IPS-18c (cell line): Measurements from ENCODE around the gene TRNP1.

ENCODE experiments used
- H3K4me3 ChIP-seq: 2 replicates; pipeline ENCODE4 v1.7.0; 2013; ENCODE audit warnings: low read depth, mild to moderate bottlenecking, low read length, moderate library complexity; ENCODE audit not compliant: insufficient read depth
- H3K9me3 ChIP-seq: one replicate; pipeline ENCODE4 v1.6.1; 2013; ENCODE audit warnings: mild to moderate bottlenecking, low read length, moderate library complexity; ENCODE audit not compliant: control insufficient read depth, insufficient read depth

The TRNP1 gene

DNA sequence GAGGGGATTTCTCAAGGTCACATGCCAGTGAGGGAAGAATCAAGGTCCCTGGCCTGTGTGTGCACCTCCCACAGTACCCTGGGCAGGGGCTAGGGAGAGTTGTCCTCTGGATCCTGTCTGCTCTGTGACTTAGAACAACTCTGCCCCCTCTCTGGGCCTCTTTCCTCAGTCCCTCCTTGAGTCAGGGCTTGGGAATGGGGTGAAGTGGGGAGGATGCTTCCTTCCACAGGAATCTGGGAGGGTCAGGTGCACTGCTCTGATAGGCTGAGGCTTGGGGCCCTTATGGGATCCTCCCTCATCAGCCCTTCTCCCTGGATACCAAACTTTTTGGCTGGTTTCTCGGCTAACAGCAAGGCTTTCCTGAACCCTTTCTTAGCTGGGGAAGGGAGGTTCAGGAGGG is 2.5 kb downstream of the TRNP1 start:
- H3K4me3 ChIP-seq: peak overlapping the region; percentile 34; the same call in 1 of the 2 replicates
- no peaks in the 10 kb centered on the region for H3K9me3 ChIP-seq

DNA sequence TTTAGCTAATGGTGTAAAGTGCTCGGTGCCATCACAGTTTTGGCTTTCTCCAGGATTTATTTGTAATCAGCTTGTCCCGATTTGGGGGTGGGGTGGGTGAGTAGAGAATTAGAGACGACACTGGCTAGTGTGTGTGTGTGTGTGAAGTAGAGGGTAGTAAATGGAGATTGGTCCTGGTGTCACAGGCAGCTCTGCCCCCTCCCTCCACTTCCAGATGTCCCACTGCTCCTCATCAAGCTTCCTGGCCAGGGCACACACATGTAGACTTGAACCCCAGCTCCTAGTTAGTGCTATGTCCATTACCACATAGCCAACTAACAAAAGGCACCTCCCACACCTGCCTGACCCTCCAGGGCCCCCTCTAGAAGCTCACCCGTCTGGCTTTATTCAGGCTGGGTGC is 3.2 kb downstream of the TRNP1 start:
- no peaks in the 10 kb centered on the region for H3K9me3 ChIP-seq
- H3K4me3 ChIP-seq: no peak overlapping the region; the same call in 1 of the 2 replicates

DNA sequence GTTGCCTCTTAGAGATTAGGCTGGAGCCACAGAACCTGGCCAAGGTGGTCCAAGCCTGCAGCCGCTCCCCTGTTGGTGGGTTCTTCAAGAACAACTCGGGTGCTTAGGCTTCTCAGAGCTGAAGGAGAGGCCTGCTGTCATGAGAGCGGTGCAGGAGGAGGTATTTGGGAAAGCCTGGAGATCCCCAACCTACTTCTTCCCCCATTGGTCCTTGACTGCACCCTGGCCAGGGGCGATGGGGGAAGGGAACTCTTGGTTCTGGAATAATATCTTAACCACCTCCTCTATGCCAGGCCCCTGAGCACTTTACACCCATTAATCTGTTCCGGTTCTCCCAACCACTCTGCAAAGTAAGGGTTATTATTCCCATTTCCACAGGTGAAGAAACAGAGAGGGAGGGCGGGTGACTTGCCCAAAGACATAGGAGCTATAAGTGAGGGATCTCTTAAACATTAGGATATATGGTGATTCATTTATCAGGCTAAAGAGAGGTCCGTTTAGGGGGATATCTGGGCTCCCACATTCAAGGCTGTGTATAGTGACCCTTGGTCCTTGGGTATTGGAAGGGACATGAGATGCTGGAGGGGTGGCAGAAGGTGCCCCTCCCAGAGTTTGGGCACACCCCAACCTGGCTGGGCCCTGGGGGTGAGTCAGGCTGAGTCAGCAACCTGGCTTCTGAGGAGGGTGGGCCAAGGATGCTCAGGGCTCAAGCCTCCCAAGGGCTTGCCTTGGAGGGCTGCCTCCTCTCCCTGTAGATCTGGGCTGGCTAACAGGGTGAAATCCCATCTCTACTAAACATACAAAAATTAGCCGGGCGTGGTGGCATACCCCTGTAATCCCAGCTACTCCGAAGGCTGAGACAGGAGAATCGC is 5.2 kb downstream of the TRNP1 start:
- no peak overlapping the region for H3K4me3 ChIP-seq
- no peaks in the 10 kb centered on the region for H3K9me3 ChIP-seq

DNA sequence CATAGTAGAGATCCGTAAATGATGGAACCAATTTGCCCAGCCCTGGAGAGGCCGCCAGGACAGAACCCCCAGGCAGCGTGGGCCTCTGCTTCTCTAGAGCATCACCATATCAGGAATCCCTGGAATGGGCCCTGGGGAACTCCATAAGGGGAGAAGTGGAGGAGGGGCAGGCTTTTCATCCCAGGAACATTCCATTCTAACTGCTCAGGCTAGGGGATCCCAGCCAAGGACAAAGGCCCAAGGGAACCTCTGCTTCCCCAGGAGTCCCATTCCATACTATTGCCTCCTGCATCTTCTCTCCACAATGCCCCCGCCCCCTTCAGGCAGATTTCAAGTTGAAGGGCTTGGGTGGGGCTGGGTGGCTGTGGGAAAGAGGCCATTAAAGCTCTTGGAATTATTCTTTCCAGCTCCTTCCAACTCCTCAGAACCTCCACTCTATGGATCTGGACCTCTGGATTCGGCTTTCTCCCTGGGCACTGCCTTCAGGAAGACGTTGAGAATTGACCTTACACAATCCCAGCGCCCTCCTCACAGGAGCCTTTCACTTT is 6.0 kb downstream of the TRNP1 start:
- 0 out of 2 replicates have a peak overlapping the region, but pooled peaks have one; percentile 5 for H3K4me3 ChIP-seq
- no peaks in the 10 kb centered on the region for H3K9me3 ChIP-seq

DNA sequence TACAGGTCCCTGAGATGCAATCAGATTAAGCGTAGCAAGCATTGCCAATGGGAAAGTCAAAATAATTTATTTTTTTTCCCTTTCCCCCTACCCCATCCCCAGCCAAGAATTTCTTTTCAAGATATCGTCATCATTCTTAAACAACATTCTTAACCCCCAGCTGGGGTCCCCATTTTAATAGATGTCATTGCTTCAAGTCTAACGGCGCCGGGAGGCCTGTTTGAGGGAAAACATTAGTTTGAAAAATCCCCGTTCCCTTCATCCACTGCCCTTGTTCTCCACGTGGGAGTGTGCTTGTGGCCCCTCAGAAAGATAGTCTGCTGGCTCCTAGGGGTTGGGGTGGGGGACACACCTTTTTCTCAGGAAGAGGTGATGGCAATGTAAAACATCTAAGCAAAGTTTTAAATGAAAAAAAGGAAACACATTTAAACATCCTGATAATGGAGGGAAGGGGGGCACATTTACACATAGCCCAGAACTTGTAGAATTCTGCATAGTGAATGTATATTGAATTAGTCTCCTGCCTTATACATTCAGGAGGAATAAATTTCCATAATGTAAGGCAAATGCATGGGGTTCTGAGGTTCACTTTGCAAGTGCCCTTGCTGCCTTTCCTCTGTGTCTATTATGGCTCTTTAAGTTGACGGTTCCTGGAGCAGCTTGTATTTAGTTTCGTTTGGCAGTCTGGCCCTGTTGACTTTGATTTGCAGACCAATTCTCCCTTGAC is 6.8 kb downstream of the TRNP1 start:
- H3K9me3 ChIP-seq: no peaks in the 10 kb centered on the region
- H3K4me3 ChIP-seq: 0 out of 2 replicates have a peak overlapping the region, but pooled peaks have one; percentile 5

DNA sequence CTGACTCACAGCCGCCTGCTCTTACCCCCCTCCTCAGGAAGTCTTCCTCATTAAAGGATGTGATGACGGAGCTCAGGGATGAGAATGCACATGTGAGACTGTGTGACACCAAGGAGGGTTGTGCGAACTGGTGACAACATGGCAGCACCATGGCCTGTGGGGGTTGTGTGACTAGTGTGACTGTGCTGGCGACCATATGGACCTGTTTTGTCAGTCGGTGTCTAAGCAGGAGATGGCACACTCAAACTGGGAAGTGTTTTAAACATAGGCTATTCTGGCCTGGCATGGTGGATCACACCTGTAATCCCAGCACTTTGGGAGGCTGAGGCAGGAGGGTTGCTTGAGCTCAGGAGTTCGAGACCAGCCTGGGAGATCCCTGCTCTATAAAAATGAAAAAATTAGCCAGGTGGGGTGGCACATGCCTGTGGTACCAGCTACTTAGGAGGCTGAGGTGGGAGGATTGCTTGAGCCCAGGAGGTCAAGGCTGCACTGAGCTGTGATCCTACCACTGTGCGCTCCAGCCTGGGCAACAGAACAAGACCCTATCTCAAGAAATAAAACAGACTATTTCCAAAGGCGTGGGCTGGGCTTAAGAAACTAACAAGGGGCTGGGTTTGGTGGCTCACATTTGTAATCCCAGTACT is 7.4 kb downstream of the TRNP1 start:
- H3K9me3 ChIP-seq: no peaks in the 10 kb centered on the region
- no peak overlapping the region; the same call in 1 of the 2 replicates for H3K4me3 ChIP-seq

DNA sequence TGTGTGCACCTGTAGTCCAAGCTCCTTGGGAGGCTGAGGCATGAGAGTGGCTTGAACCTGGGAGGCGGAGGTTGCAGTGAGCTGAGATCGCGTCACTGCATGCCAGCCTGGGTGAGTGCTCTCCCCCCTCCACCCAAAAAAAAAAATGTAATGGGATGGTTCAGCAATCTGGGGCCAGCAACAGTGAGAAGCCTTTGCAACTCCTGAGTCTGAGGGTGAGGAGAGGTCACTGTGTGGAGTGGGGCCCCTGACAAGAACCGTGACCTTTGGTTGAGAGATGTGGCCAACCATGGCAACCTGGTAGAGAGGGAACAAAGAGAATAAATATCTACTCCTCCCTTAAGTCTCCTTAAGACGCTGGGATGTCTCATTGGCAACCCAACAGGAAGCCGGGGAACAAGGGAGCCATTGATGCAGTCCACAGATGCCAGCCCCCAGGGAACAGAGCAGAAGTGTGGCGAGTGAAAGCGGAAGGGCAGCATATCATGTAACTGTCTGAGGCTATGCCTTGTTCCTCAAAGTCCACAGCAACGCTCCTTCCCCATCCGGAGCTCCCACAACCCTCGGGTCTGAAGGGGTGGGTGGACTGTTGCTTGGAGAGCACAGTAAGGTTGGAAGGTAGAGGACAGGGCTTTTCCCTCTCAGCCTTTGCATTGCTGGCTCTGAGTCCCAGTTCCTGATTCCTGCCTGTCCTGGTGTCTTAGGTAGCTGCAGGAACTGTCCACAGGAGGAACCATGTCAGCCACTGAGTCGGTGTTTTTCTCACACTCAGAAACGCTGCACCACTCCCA is 8.3 kb downstream of the TRNP1 start:
- Histone ChIP-seq H3K4me3 (no peak overlapping the region), H3K9me3 (no peaks in the 10 kb centered on the region)

DNA sequence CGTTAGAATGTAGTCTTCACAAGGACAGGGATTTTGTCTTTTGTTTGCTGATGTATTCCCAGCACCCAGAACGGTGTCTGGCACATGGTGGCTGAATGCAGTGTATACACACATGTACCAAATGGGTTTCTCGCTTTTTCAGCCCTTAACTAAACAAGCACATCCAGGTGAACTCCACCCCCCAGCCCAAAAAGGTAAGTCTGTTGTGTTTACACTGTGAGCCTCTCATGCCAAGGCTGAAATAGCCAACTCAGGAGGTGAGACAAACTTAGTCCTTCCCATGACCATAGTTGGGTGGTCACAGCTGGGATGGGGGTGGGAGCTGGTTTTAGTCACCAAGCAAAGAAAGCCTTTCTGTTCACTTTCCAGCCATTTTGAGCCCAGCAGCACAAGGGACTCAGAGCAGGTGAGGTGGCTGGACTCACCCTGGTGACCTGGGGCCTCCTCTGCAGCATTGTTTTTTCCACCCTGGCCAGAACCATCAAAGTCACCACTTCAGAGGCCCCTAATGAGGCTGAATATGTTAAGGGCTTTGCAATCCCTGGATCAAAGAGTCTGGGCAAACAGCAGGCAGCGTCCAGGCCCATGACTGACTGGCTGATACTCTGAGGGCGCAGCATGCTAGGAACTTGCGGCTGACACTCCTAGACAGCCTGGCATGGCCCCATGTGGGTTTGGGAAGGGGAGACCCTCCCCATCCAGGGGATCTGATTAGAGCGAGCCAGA is 10.4 kb downstream of the TRNP1 start:
- no peaks in the 10 kb centered on the region for H3K9me3 ChIP-seq
- no peak overlapping the region for H3K4me3 ChIP-seq

DNA sequence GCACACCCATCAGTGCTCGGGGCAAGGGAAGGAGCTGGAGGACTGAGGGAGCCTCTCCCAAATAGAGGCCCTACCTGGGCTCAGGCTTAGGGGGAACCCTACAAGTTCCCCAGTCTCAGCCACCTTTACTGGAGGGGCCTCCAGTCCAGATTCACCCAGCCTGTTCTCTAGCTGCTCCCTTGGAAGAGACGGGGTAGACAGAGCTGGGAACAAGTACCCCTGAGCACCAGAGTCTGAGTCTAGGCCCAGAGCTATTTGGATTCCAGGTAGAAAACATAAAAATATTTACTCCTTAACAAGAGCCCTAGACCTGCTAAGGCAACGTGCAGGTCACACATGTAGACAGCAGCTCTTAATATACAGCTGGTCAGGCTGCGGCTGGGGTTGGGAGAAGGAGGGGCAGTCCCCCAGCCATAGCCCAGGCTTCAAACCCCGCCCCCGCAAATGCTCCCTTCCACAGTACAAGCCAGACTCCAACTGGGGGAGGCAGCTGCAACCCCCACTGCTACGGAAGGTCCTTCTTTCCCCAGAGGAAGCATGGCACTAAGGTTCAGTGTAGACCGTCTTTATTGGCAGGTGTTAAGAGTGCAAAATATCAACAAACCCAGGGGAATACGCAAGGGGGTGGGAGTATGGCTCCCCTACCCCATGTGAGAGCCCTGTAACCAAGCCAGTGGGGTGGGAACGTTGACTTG is 11.1 kb downstream of the TRNP1 start:
- Histone ChIP-seq H3K9me3 (no peaks in the 10 kb centered on the region), H3K4me3 (peak overlapping the region; percentile 10; the same call in 1 of the 2 replicates)

DNA sequence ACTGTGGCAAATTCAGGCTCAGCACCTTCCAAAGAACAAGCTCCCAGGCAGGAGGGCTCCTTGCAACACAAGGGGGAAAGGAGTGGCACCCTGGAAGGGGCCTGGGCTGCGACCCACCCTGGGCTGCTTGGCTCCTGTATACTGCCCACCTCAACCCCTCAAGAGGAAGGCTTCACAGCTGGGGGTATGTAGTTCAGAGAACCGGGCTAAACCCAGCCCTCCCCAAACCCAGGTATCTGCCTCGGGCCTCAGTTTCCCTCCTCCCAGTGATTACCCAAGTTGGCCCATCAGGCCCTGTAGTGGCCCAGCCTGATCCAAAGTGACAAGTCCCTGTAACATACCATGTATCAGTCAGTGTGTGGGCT is 11.7 kb downstream of the TRNP1 start:
- peak overlapping the region; percentile 10; the same call in 1 of the 2 replicates for H3K4me3 ChIP-seq
- no peaks in the 10 kb centered on the region for H3K9me3 ChIP-seq

DNA sequence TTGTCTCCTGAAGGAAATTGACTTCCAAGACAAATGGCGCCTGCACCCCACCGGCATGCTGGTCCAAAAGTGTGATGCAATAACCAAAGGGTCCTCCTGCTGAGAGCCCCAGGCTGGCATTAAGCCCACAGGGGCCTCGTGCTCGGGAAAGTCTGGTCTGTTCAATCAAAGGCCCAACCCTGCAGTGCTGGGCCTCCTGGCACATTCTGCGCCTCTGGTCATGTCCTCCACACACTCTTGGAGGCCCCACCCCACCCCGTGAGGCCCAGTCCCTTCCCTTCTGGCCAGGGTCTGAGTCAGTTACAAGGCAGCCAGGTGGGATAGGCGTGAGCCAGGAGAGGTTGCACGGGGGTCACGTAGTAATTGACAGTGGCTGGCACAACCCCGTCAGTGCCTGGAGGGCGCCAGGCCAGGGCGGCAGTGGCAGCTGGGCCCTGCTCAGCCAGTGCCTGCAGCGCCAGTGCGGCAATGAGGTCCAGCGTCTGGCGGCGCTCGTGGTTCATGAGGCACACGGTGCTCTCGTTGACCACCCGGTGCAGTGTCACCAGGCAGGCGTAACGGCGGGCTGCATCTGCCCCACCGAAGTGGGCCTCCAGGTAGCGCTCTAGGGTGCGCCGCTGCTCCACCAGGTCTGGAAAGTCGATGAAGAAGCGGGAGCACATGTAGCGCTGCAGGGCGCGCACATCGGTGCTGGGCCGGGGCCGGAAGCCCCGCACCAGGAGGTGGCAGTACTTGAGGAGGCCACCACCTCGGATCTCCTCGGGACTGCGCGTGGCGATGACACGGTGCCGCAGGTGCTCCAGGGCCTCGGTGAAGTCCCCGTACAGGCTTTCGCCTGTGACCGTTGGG is 12.4 kb downstream of the TRNP1 start:
- H3K9me3 ChIP-seq: no peaks in the 10 kb centered on the region
- no peak overlapping the region for H3K4me3 ChIP-seq

DNA sequence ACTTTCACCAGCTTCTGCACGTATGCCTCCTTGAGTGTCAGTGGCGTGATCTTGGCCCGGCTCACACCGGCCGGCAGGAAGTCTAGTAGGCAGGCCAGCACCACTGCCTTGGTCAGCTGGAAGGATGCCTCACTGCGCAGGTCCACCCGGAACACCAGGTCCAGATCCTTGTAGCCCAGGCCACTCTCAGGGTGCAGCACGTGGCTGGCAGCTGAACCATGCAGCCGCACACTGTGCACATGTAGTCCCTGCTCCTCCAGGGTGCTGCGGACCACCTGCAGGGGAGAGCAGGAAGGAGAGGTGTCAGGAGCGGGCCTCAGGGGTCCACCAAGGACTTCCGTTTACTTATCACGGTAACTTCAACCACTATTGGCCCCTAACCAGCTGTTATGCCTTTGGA is 13.2 kb downstream of the TRNP1 start:
- H3K9me3 ChIP-seq: no peaks in the 10 kb centered on the region
- 0 out of 2 replicates have a peak overlapping the region, but pooled peaks have one; percentile 5 for H3K4me3 ChIP-seq

DNA sequence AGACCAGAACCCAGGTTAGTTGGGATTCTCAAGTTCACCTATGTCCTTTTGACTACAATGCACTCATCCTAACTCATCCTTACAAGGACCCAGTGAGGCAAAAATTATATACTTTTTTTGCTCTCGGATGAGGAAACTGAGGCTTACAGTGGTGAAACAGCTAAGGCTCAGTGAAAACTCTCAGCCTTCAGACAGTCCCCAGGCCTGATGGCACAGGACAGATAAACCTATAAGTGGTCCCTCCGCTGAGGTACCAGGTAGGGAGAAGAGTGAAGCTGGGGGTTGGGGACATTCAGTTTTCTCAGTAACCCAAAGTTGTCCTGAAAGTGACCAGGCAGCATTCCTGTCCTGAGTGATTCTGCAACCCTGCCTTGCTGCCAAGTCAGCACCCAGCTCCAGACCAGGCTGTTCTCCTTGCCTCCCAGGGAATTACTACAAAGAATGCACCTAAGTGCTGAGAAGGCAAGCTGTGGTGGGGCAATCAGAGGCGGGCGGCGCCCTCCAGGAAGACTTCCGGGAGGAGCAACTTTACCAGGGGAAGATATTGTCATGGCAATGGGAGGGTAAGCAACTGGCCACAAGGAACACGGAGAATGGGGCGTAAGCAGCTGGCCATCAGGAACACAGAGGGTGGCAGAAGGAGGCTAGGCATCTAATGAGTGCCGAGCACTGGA is 14.6 kb downstream of the TRNP1 start:
- Histone ChIP-seq H3K4me3 (peak overlapping the region; percentile 36), H3K9me3 (no peaks in the 10 kb centered on the region)

DNA sequence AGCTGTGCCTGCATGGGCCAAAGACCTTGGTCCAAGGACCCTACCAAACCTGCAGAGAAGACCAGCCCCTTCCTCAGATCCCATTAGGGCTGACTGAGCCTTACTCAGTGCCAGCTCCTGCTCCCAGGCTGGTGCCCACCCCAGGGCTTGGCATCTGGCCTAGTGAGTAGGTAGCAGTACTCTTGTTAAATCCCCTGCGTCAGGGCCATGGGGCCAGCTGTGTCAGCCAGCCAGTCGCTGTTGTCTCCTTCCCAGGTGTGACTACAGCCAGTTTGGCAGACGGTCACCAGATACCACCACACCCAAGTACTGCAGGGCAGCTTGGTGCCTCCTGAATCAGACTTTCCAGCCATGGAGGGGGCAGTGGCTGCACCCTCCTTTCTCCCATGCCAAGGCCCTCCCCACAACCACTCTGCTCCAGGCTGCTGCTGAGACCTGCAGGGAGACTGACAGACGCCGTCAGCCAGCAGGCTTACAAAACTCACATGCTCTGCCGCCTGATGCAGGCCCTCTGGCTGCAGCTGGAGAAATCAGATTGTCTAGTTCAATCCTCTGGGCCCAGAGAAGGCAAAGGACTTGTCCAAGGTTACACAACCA is 16.2 kb downstream of the TRNP1 start:
- Histone ChIP-seq H3K9me3 (no peaks in the 10 kb centered on the region), H3K4me3 (peak overlapping the region; percentile 88)
